ENCODE data around the gene CD3G. TPM values are rescaled to one million over a fixed set of nuclear protein-coding genes. Genes with fewer than 3 reads are reported as not detected.

CD3G gene
- total and polyA plus RNA-seq, 10 donors = 1.4 to 30.5 (median 17.3) TPM

DNA sequence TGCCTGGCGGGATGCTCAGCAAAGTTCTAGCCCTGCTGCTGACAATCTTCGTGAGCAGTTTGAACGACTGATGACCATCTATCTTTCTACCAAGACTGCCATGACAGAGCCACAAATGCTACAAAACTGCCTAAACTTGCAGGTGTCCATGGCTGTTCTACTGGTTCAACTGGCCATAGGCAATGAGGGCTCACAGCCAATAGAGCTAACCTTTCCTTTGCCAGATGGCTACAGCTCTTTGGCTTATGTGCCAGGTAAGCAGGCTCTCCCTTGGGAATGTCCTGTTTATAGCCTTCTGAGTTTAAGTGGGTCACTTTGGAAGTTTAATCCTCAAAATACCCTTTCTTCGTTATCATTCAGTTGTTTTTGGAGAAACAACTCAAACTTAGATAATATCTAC lies 35.4 kb downstream of the CD3G start:
- no peak for TF ChIP-seq POLR2A (IDR thresholded peaks at IDR 0.05)
- no peak for TF ChIP-seq POLR2AphosphoS5 (IDR thresholded peaks at IDR 0.05)
- TF ChIP-seq CTCF (IDR thresholded peaks at IDR 0.05 in 8 of 11, conservative IDR thresholded peaks at IDR 0.05 in 3 of 11) = no peak
- H3K27ac ChIP-seq = no peak overlapping the region
- no peaks in the 10 kb centered on the region for H3K9me3 ChIP-seq
- 92 to 97% (median 97%) methylated on average over 4 of the region's 4 CpGs for WGBS, 5 donors
- H3K4me1 ChIP-seq = no peaks in the 10 kb centered on the region
- DNase-seq = no peak
- H3K36me3 ChIP-seq = peaks cover 9 to 100% (median 94%) of the 10 kb centered on the region in 6 donors
- H3K4me3 ChIP-seq = no peak overlapping the region
- no peaks in the 10 kb centered on the region for H3K27me3 ChIP-seq (replicated peaks in 1 of 7)
- intact Hi-C loops (cut with DNase I; ENCODE audit: low total_unique reads) = no loop called here

- DNase-seq = no peak
- intact Hi-C loops (cut with DNase I; ENCODE audit: low total_unique reads) = loop anchor here (10.0 kb wide), 1 partner anchor 374 kb away; no protein-coding TSS in a partner anchor
- H3K9me3 ChIP-seq = no peaks in the 10 kb centered on the region
- no peaks in the 10 kb centered on the region for H3K4me1 ChIP-seq
- H3K36me3 ChIP-seq = peaks cover 9 to 100% (median 94%) of the 10 kb centered on the region in 6 donors
- no peaks in the 10 kb centered on the region for H3K27me3 ChIP-seq (replicated peaks in 1 of 7)
- no peak overlapping the region for H3K4me3 ChIP-seq
- no peak overlapping the region for H3K27ac ChIP-seq
- TF ChIP-seq POLR2AphosphoS5 (IDR thresholded peaks at IDR 0.05) = no peak
- TF ChIP-seq POLR2A (IDR thresholded peaks at IDR 0.05) = no peak
- no peak for TF ChIP-seq CTCF (IDR thresholded peaks at IDR 0.05 in 8 of 11, conservative IDR thresholded peaks at IDR 0.05 in 3 of 11)
Observed at GRCh38 chr11:118380571-118380970, 36.4 kb downstream of the CD3G start.

GRCh38 chr11:118382954-118383353 lies 38.8 kb downstream of the CD3G start:
- Histone ChIP-seq H3K4me1 (no peaks in the 10 kb centered on the region), H3K36me3 (peaks cover 6 to 100% (median 96%) of the 10 kb centered on the region in 6 donors), H3K4me3 (no peak overlapping the region), H3K9me3 (no peaks in the 10 kb centered on the region), H3K27me3 (replicated peaks in 1 of 7) (no peaks in the 10 kb centered on the region), H3K27ac (no peak overlapping the region)
- TF ChIP-seq POLR2A (IDR thresholded peaks at IDR 0.05) (no peak), POLR2AphosphoS5 (IDR thresholded peaks at IDR 0.05) (no peak), CTCF (IDR thresholded peaks at IDR 0.05 in 8 of 11, conservative IDR thresholded peaks at IDR 0.05 in 3 of 11) (no peak)
- intact Hi-C loops (cut with DNase I; ENCODE audit: low total_unique reads) = loop anchor here (10.0 kb wide), 1 partner anchor 372 kb away; no protein-coding TSS in a partner anchor
- 94 to 100% (median 96%) methylated on average over 3 of the region's 3 CpGs for WGBS, 5 donors
- no peak for DNase-seq

GRCh38 chr11:118383657-118384056 lies 39.5 kb downstream of the CD3G start:
- DNase-seq = no peak
- no peak overlapping the region for H3K4me3 ChIP-seq
- H3K27ac ChIP-seq = no peak overlapping the region
- no peaks in the 10 kb centered on the region for H3K4me1 ChIP-seq
- H3K9me3 ChIP-seq = no peaks in the 10 kb centered on the region
- peaks cover 3 to 100% (median 96%) of the 10 kb centered on the region in 6 donors for H3K36me3 ChIP-seq
- intact Hi-C loops (cut with DNase I; ENCODE audit: low total_unique reads) = loop anchor here (10.0 kb wide), 1 partner anchor 371 kb away; no protein-coding TSS in a partner anchor
- WGBS, 5 donors = 91 to 99% (median 98%) methylated on average over 3 of the region's 3 CpGs
- no peak for TF ChIP-seq POLR2A (IDR thresholded peaks at IDR 0.05)
- no peak for TF ChIP-seq CTCF (IDR thresholded peaks at IDR 0.05 in 8 of 11, conservative IDR thresholded peaks at IDR 0.05 in 3 of 11)
- no peak for TF ChIP-seq POLR2AphosphoS5 (IDR thresholded peaks at IDR 0.05)
- H3K27me3 ChIP-seq (replicated peaks in 1 of 7) = no peaks in the 10 kb centered on the region

All from spleen (tissue), 11 donors.